Cerebellar nuclear complex (tissue), 1 donor: Measurements from ENCODE around the gene KRTAP4-1.
"Not testable (repeated sequence)": the region's sequence is repeated elsewhere in the genome, so short reads cannot be mapped to it uniquely, and the experiment has no call there.

ENCODE experiments used
- DNase-seq, 2 experiments: peaks; one replicate each; lab custom pipeline; 2025; lab: John Stamatoyannopoulos, UW

The KRTAP4-1 gene

GRCh38 chr17:41171886-41172285 lies 12.8 kb downstream of the KRTAP4-1 start:
- DNase-seq, result no peak

GRCh38 chr17:41168121-41168520 lies 16.6 kb downstream of the KRTAP4-1 start, which contains the start of gene KRTAP4-3:
TSS of gene KRTAP4-3 (minus strand) at chr17:41168221. CDS start at chr17:41168172, 49 bp downstream.
- DNase-seq, result no peak

- DNase-seq, result no peak
Observed at GRCh38 chr17:41167561-41167960, 17.1 kb downstream of the KRTAP4-1 start.

GRCh38 chr17:41163828-41164227 lies 20.9 kb downstream of the KRTAP4-1 start:
- no peak for DNase-seq

GRCh38 chr17:41160648-41161047 lies 24.1 kb downstream of the KRTAP4-1 start, which contains the start of gene KRTAP4-4:
TSS of gene KRTAP4-4 (minus strand) at chr17:41160748. CDS start at chr17:41160691, 57 bp downstream.
- DNase-seq, result no peak

- DNase-seq, result not testable (repeated sequence)
Observed at GRCh38 chr17:41160190-41160589, 24.5 kb downstream of the KRTAP4-1 start.

GRCh38 chr17:41153856-41154255 lies 30.9 kb downstream of the KRTAP4-1 start:
- no peak for DNase-seq

GRCh38 chr17:41151525-41151924 lies 33.2 kb downstream of the KRTAP4-1 start:
- no peak for DNase-seq

- DNase-seq, result no peak
Observed at GRCh38 chr17:41150026-41150425, 34.7 kb downstream of the KRTAP4-1 start.

GRCh38 chr17:41149652-41149985 lies 35.1 kb downstream of the KRTAP4-1 start, which contains the start of gene KRTAP4-5:
TSS of gene KRTAP4-5 (minus strand) at chr17:41149825. CDS start at chr17:41149767, 58 bp downstream.
- DNase-seq, result no peak

- DNase-seq, result not testable (repeated sequence)
Observed at GRCh38 chr17:41148971-41149651, 35.6 kb downstream of the KRTAP4-1 start.

- no peak for DNase-seq
Observed at GRCh38 chr17:41147531-41148204, 37.0 kb downstream of the KRTAP4-1 start.

GRCh38 chr17:41145261-41145660 lies 39.5 kb downstream of the KRTAP4-1 start:
- DNase-seq, result no peak

- no peak for DNase-seq
Observed at GRCh38 chr17:41144846-41145245, 39.9 kb downstream of the KRTAP4-1 start.

GRCh38 chr17:41141361-41141760 lies 43.4 kb downstream of the KRTAP4-1 start:
- no peak for DNase-seq

GRCh38 chr17:41140360-41141131 lies 44.2 kb downstream of the KRTAP4-1 start, which contains the start of gene KRTAP4-6:
TSS of gene KRTAP4-6 (minus strand) at chr17:41140544. CDS start at chr17:41140487, 57 bp downstream.
- DNase-seq, result no peak

- not testable (repeated sequence) for DNase-seq
Observed at GRCh38 chr17:41139865-41140264, 44.8 kb downstream of the KRTAP4-1 start.
